Measurements from ENCODE around the gene CHRNB4.
"Not testable (repeated sequence)": the region's sequence is repeated elsewhere in the genome, so short reads cannot be mapped to it uniquely, and the experiment has no call there.

The CHRNB4 gene

DNA sequence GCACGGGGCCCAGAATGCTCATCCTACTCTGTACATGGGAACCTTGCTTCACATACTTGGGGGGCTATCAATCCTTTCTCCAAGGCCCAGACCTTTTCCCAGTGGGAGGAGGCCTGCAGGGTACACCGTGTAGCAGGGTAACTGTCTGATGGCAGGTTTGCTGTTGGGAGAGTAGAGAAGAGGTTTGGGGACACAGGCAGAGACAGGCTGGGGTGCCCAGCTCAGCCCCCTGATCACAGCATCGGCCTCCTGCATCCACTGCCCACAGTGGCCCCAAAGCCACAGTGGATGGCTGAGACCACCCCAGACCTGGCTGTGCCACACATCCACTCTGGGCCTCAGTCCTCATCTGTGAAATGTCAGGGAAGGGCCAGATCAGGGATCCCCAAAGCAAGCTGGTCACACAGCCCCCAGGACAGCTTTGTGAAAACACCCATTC is 25.8 kb downstream of the CHRNB4 start:
- DNase-seq: no peak

- no peak for DNase-seq
Measured at GRCh38 chr15:78614021-78614420, 27.0 kb downstream of the CHRNB4 start.

DNA sequence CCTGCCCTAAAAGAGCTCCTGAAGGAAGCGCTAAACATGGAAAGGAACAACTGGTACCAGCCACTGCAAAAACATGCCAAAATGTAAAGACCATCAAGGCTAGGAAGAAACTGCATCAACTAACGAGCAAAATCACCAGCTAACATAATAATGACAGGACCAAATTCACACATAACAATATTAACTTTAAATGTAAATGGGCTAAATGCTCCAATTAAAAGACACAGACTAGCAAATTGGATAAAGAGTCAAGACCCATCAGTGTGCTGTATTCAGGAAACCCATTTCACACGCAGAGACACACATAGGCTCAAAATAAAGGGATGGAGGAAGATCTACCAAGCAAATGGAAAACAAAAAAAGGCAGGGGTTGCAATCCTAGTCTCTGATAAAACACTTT is 31.5 kb downstream of the CHRNB4 start:
- DNase-seq: not testable (repeated sequence)

DNA sequence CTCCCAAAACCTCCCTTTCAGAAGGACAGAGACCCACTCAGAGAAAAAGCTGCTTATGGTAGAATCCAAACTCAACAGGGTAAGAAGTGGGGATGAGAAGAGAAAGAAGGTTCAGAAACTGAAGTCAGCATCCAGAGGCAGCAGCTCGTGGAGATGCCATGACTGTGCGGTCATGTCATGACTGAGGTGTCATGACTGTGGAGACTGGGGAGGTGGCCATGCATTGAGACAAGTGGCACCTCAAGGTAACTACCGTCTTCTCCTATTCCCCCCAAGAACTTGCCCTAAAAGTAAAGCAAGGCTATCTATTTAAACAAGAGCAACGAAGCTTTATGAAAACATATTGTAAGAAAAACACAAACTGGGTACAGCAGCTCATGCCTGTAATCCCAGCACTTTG is 35.3 kb downstream of the CHRNB4 start:
- DNase-seq: no peak

GRCh38 chr15:78605201-78605600 is 35.8 kb downstream of the CHRNB4 start:
- DNase-seq: no peak

GRCh38 chr15:78604420-78604819 is 36.6 kb downstream of the CHRNB4 start:
- DNase-seq: no peak

GRCh38 chr15:78603467-78603866 is 37.5 kb downstream of the CHRNB4 start:
- no peak for DNase-seq

GRCh38 chr15:78599189-78599588 is 41.8 kb downstream of the CHRNB4 start:
- DNase-seq: no peak

DNA sequence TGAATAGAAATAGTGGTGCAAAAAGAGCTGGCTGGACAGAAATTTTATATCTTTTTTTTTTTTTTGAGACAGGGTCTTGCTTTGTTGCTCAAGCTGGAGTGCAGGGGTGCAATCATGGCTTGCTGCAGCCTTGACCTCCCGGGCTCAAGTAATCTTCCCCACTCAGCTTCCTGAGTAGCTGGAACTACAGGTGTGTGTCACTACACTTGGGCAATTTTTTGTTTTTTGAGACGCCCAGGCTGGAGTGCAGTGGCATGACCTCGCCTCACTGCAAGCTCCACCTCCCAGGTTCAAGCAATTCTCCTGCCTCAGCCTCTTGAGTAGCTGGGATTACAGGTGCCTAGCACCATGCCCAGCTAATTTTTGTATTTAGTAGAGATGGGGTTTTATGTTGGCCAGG is 42.7 kb downstream of the CHRNB4 start:
- no peak for DNase-seq

- DNase-seq: no peak
Measured at GRCh38 chr15:78597583-78597982, 43.4 kb downstream of the CHRNB4 start.

GRCh38 chr15:78574944-78575343 is 66.1 kb downstream of the CHRNB4 start:
- no peak for DNase-seq

Data from NCI-H187 (cell line).